Measurements from ENCODE around the gene SEMA4C.

DNA sequence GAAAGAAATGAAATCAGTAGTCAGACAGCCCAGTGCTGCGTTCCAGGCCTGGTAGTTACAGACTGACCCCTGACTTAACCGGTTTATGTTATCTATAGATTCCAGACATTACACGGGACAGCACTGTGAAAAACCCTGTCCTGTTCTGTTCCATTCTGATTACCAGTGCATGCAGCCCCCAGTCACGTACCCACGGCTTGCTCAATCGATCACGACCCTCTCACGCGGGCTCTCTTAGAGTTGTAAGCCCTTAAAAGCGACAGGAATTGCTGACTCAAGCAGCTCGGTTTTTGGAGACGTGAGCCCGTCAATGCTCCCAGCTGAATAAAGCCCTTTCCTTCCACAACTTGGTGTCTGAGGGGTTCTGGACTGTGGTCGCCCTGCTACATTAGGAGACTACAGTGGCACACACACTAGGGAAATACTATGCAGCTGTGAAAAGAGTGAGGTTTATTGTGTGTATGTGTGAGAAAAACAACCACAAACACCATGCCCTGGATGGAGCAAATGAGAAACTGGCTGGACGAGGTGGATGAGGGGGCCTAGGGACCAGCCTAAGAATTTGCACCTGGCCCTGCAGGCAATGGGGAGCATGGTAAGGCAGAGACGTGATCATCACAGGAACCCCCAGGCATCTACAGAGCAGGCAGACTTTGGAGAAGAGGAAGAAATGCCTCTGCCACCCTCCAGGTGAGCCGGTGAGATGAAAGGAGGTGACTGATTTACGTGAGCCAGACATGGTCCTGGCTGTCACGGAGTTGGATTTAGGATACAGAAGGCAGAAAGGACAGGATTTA, 49.1 kb upstream of the SEMA4C start:
- TF ChIP-seq, protein P1, sequence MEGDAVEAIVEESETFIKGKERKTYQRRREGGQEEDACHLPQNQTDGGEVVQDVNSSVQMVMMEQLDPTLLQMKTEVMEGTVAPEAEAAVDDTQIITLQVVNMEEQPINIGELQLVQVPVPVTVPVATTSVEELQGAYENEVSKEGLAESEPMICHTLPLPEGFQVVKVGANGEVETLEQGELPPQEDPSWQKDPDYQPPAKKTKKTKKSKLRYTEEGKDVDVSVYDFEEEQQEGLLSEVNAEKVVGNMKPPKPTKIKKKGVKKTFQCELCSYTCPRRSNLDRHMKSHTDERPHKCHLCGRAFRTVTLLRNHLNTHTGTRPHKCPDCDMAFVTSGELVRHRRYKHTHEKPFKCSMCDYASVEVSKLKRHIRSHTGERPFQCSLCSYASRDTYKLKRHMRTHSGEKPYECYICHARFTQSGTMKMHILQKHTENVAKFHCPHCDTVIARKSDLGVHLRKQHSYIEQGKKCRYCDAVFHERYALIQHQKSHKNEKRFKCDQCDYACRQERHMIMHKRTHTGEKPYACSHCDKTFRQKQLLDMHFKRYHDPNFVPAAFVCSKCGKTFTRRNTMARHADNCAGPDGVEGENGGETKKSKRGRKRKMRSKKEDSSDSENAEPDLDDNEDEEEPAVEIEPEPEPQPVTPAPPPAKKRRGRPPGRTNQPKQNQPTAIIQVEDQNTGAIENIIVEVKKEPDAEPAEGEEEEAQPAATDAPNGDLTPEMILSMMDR (IDR thresholded peaks at IDR 0.05) = no peak
- TF ChIP-seq SIN3A (IDR thresholded peaks at IDR 0.05; ENCODE audit: borderline replicate concordance, insufficient read depth, low read depth, low read length) = no peak
- no peak for TF ChIP-seq POLR2AphosphoS5 (IDR thresholded peaks at IDR 0.05; ENCODE audit: low read depth, low read length)
